Right lobe of liver (tissue), 6 donors: ENCODE measurements around the gene DOCK2. TPM values are rescaled to one million over a fixed set of nuclear protein-coding genes. Genes with fewer than 3 reads are reported as not detected.

Experiments
- ATAC-seq, 4 donors: fragments of 200-7000 bp; cut with Tn5 transposase; one replicate each; pipeline ENCODE4 v1.9.1; 2020; ENCODE audit warnings: mild to moderate bottlenecking in 4 of 4, moderate library complexity in 4 of 4
- DNase-seq, 3 donors: peaks; one replicate each; pipeline ENCODE4 v3.0.0-alpha.2; 2020
- H3K27ac ChIP-seq, 3 donors: fragments of 200-600 bp; one replicate each; pipeline ENCODE4 v1.8.0; 2022
- H3K27me3 ChIP-seq, 2 donors: fragments of 200-600 bp; one replicate each; pipeline ENCODE4 v1.8.0; 2022
- H3K36me3 ChIP-seq, 4 donors: fragments of 200-600 bp; sonication (generic) in 1 of 4; one replicate each; pipeline versions ENCODE4 v1.5.1 to v1.8.0; 2017 to 2022; ENCODE audit warnings: control low read depth in 1 of 4
- H3K4me1 ChIP-seq, 4 donors: fragments of 200-600 bp; sonication (generic) in 1 of 4; one replicate each; pipeline versions ENCODE4 v1.5.1 to v1.8.0; 2017 to 2022; ENCODE audit warnings: control low read depth in 1 of 4
- H3K4me3 ChIP-seq, 3 donors: fragments of 200-600 bp; one replicate each; pipeline ENCODE4 v1.8.0; 2022
- H3K9me3 ChIP-seq, 4 donors: fragments of 200-600 bp; sonication (generic) in 1 of 4; one replicate each; pipeline versions ENCODE4 v1.5.1 to v1.8.0; 2017 to 2022; ENCODE audit warnings: control low read depth in 1 of 4
- CTCF ChIP-seq, 4 donors: fragments of 200-600 bp in 3 of 4; fragments of 450-650 bp in 1 of 4; IDR thresholded peaks; one replicate each; pipeline versions ENCODE4 v1.5.1 to v1.8.0; 2016 to 2022; ENCODE audit warnings: antibody characterized with exemption in 4 of 4, mild to moderate bottlenecking in 2 of 4
- POLR2A ChIP-seq: fragments of 450-650 bp; IDR thresholded peaks from one replicate; pipeline ENCODE4 v1.6.1; 2017; ENCODE audit warnings: antibody characterized with exemption, mild to moderate bottlenecking
- WGBS: methylation state at CpG from one replicate; pipeline ENCODE4 v1.1.6; 2018; ENCODE audit warnings: low coverage, low lambda C conversion rate; ENCODE audit not compliant: insufficient coverage; ENCODE audit errors: missing lambda C conversion rate; 5-methylcytosine and 5-hydroxymethylcytosine counted together
- intact Hi-C, 2 donors: fragments of 100-400 bp; cut with DNase I; formaldehyde crosslinking; loops; one replicate each; pipeline versions ENCODE4 v1.11.2 to v1.14.1; 2022
- total RNA-seq, 6 experiments: library from RNA; depleted of rRNA in 2 of 6; stranded (reverse); fragments of >200 nt in 2 of 6; fragmentation: NEBNext Ultra II Directional in 3 of 6; extraction: Animal tissue kit (Norgen Biotek cat#: 25700) in 3 of 6; gene quantifications; one replicate each; pipeline versions ENCODE4 v1.1.0 to v1.2.4, GENCODE V29; 2016 to 2023
- donor health status: DM: no; HTN: yes; CAD: no.
- donor health status: DM: no; HTN: no; CAD: no.
- donor health status: DM: no; HTN: no; CAD: no.
- donor health status: DM: no; HTN: yes; CAD: no.
- donor health status: DM: no; HTN: yes; CAD: no.

Gene DOCK2
- total RNA-seq, 6 experiments from 2014 or later: 5.0 to 14.5 (median 7.4) TPM

- H3K36me3 ChIP-seq: no peaks in the 10 kb centered on the region
- TF ChIP-seq CTCF (IDR thresholded peaks at IDR 0.05) (no peak), POLR2A (no peak)
- no peaks in the 10 kb centered on the region for H3K9me3 ChIP-seq
- no peak overlapping the region for H3K4me3 ChIP-seq
- DNase-seq (no peak), ATAC-seq (no peak)
- H3K27ac ChIP-seq: no peak overlapping the region
- intact Hi-C loops: no loop called here
- H3K4me1 ChIP-seq: no peaks in the 10 kb centered on the region
- H3K27me3 ChIP-seq: no peaks in the 10 kb centered on the region
- 44% methylated on average over 11 of the region's 11 CpGs for WGBS
Observed at GRCh38 chr5:170012622-170013021, 375.5 kb downstream of the DOCK2 start.

- no peaks in the 10 kb centered on the region for H3K9me3 ChIP-seq
- no peak overlapping the region for H3K4me3 ChIP-seq
- no peak for TF ChIP-seq CTCF (IDR thresholded peaks at IDR 0.05)
- TF ChIP-seq POLR2A: no peak
- DNase-seq (no peak), ATAC-seq (no peak)
- no peaks in the 10 kb centered on the region for H3K4me1 ChIP-seq
- intact Hi-C loops: no loop called here
- no peak overlapping the region for H3K27ac ChIP-seq
- no peaks in the 10 kb centered on the region for H3K36me3 ChIP-seq
- H3K27me3 ChIP-seq: no peaks in the 10 kb centered on the region
- 47% methylated on average over 3 of the region's 3 CpGs for WGBS
Observed at GRCh38 chr5:170020423-170020822, 383.3 kb downstream of the DOCK2 start.

- Histone ChIP-seq H3K27me3 (no peaks in the 10 kb centered on the region), H3K9me3 (no peaks in the 10 kb centered on the region), H3K27ac (no peak overlapping the region), H3K4me3 (no peak overlapping the region), H3K36me3 (no peaks in the 10 kb centered on the region), H3K4me1 (no peaks in the 10 kb centered on the region)
- TF ChIP-seq CTCF (IDR thresholded peaks at IDR 0.05): no peak
- no peak for TF ChIP-seq POLR2A
- ATAC-seq (no peak), DNase-seq (no peak)
- intact Hi-C loops: no loop called here
- 53% methylated on average over 7 of the region's 8 CpGs for WGBS
Observed at GRCh38 chr5:170021506-170021905, 384.4 kb downstream of the DOCK2 start.

GRCh38 chr5:170025853-170026252, 388.8 kb downstream of the DOCK2 start:
- Histone ChIP-seq H3K4me3 (no peak overlapping the region), H3K27ac (no peak overlapping the region), H3K4me1 (no peaks in the 10 kb centered on the region), H3K27me3 (no peaks in the 10 kb centered on the region), H3K36me3 (no peaks in the 10 kb centered on the region), H3K9me3 (no peaks in the 10 kb centered on the region)
- intact Hi-C loops: no loop called here
- TF ChIP-seq POLR2A (no peak), CTCF (IDR thresholded peaks at IDR 0.05) (no peak)
- WGBS: 40% methylated on average over 7 of the region's 8 CpGs
- ATAC-seq (no peak), DNase-seq (no peak)

- H3K27ac ChIP-seq: no peak overlapping the region
- no peaks in the 10 kb centered on the region for H3K36me3 ChIP-seq
- H3K4me1 ChIP-seq: no peaks in the 10 kb centered on the region
- TF ChIP-seq POLR2A (no peak), CTCF (IDR thresholded peaks at IDR 0.05) (no peak)
- ATAC-seq: no peak
- no peaks in the 10 kb centered on the region for H3K27me3 ChIP-seq
- no peak overlapping the region for H3K4me3 ChIP-seq
- H3K9me3 ChIP-seq: no peaks in the 10 kb centered on the region
- WGBS: 30% methylated on average over 2 of the region's 2 CpGs
- intact Hi-C loops: no loop called here
- DNase-seq: no peak
Observed at GRCh38 chr5:170028124-170028523, 391.0 kb downstream of the DOCK2 start.
